Activated gamma-delta T cell (primary cell): ENCODE results near the gene SEPSECS.

Source experiments
- DNase-seq: peaks from one replicate; lab custom pipeline; 2025; lab: John Stamatoyannopoulos, UW
- total RNA-seq, 2 donors: gene quantifications; one replicate each; lab custom pipeline; 2026; lab: John Stamatoyannopoulos, UW

SEPSECS gene
- 48.5 to 56.8 reads per million in 2 donors for total RNA-seq

GRCh38 chr4:25159837-25160713, at the start of gene SEPSECS:
SEPSECS (minus strand) TSS chr4:25160449; CDS start chr4:25160369, 80 bp downstream.
- peak; percentile 60 for DNase-seq

- no peak for DNase-seq
Measured at GRCh38 chr4:25209702-25210101, 49.5 kb upstream of the SEPSECS start.

GRCh38 chr4:25207997-25208396, 47.7 kb upstream of the SEPSECS start:
- DNase-seq = no peak

GRCh38 chr4:25198713-25199112, 38.5 kb upstream of the SEPSECS start:
- DNase-seq = no peak

- no peak for DNase-seq
Measured at GRCh38 chr4:25190407-25190806, 30.2 kb upstream of the SEPSECS start.

GRCh38 chr4:25184056-25184455, 23.8 kb upstream of the SEPSECS start:
- no peak for DNase-seq

- DNase-seq = no peak
Measured at GRCh38 chr4:25182937-25183336, 22.7 kb upstream of the SEPSECS start.

- no peak for DNase-seq
Measured at GRCh38 chr4:25180524-25181131, 20.4 kb upstream of the SEPSECS start.

GRCh38 chr4:25178838-25179261, 18.6 kb upstream of the SEPSECS start:
- DNase-seq = no peak

GRCh38 chr4:25177147-25177546, 16.9 kb upstream of the SEPSECS start:
- no peak for DNase-seq

- no peak for DNase-seq
Measured at GRCh38 chr4:25174674-25175073, 14.4 kb upstream of the SEPSECS start.

GRCh38 chr4:25172961-25173915, 13.0 kb upstream of the SEPSECS start:
- DNase-seq = no peak

- no peak for DNase-seq
Measured at GRCh38 chr4:25171201-25171865, 11.1 kb upstream of the SEPSECS start.

GRCh38 chr4:25169446-25169845, 9.2 kb upstream of the SEPSECS start:
- DNase-seq = no peak

- DNase-seq = no peak
Measured at GRCh38 chr4:25165916-25166315, 5.7 kb upstream of the SEPSECS start.

GRCh38 chr4:25163196-25163595, 2.9 kb upstream of the SEPSECS start:
- DNase-seq = no peak

- no peak for DNase-seq
Measured at GRCh38 chr4:25162566-25162965, 2.3 kb upstream of the SEPSECS start.

- no peak for DNase-seq
Measured at GRCh38 chr4:25161593-25161950, 1.3 kb upstream of the SEPSECS start.

GRCh38 chr4:25160714-25161592, 704 bp upstream of the SEPSECS start:
- no peak for DNase-seq

- DNase-seq = no peak
Measured at GRCh38 chr4:25158817-25159216, 1.4 kb downstream of the SEPSECS start.

- no peak for DNase-seq
Measured at GRCh38 chr4:25157081-25157480, 3.2 kb downstream of the SEPSECS start.
